GM19328 (cell line): Measurements from ENCODE around the gene DPP8.
"Not testable (repeated sequence)": the region's sequence is repeated elsewhere in the genome, so short reads cannot be mapped to it uniquely, and the experiment has no call there.

ENCODE experiments used
- ATAC-seq: cut with Tn5 transposase; IDR thresholded peaks from one replicate; pipeline ENCODE4 v1.9.1; 2021; ENCODE audit warnings: mild to moderate bottlenecking, moderate library complexity; ENCODE audit not compliant: unreplicated experiment

Gene DPP8

DNA sequence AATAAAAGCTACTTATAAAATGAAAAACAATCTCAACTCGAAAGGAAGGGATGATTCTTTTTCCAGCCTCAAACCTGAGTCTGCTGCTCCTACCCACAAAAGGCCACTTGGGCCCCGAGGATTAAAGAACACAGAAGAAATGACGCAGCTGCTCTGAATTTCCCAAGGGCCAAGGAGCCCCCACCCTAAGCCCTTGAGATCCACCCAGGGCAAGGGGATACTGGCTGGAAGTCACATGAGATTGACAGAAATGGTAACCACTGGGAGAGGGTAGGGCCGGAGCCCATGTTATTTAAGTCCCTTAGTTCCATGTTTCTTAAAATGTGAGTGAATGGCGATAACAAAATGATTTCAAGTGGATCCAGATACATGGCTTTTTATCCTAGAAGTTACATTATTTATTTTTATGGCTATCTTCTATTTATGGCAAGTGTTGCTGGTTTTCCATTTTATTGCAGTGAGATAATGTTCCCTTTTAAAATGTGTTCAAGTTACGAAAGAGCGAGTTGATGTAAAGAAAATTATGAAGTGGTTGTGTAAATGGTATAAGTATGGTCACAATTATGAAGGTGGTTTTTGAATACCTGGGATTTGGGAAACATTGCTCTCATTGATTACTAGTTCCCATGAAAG lies 111.6 kb downstream of the DPP8 start:
- no peak for ATAC-seq

DNA sequence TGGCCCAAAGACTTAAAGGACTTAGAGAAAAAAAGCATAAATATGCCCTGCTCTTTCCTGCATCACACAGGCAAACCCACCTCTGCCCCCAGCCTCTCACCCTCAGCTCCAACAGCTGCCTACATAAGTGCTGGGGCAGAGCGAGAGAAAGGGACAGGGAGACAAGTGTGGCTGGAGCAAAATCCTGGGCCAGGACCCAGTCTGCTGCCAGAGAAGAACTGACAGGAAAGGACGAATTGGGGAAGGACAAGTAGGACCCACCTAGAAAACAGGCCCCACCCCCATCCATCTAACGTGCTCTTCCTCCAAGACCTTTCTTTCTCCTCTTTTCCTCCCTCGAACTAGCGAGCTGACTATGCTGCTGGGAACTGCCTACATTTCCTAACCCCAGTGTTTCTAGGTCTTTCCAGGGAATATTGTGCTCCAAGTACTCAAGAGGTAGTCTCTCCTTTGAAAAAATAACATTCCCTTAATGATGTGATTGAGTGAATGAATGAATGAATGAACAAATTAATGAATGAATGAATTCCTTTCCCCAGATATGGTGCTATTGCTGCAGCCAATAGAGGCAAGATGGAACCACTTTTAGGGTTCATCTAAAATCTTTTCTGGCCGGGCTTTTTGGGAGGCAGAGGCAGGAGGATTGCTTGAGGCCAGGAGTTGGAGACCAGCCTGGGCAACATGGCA lies 113.2 kb downstream of the DPP8 start:
- no peak for ATAC-seq

DNA sequence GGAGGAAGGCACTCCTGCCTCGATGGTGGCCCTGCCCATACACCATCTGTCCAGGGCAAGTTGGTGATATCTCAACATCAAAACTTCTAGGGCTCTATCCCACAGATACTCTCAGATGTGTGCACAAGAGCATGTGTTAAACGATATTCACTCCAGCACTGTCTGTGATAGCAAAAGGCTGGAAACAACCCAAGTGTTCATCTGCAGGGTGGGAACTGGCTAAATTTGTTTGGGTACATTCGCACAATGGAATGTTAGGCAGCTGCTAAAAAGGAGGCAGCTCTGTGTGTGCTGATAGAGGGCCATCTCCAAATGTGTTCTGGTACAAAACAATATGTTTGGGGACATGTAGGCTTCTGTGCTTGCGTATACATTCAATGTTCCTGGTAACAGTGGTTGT lies 114.5 kb downstream of the DPP8 start:
- ATAC-seq, result no peak

DNA sequence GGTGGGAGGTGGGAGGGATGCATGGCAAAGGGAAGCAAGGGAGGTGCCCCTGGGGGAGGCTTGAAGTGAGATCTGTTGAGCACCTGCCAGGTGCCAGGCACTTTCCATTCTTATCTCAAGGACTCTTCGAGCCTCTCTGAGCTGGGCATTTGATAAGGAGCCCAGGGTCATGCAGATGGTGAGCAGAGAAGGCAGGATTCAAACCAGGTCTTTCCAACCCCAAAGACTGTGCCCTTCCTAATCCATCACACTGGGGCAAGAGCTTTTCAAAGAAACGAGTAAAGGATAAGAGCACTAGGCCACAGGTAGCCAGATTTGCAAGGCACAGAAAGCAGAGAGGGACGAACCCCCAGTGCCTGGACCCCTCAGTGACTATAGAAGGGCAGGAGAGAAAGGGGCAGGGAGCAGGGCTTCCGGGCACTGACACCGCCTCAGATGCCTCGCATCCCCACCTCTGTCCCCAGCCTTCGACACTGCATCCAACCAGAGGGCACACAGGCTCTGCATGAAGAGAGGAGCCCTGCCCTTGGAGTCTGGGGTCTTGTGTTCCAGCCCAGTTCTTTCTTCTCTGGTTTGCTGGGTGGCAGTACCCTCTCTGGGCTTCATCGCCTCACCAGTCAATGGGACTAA lies 115.8 kb downstream of the DPP8 start:
- no peak for ATAC-seq

DNA sequence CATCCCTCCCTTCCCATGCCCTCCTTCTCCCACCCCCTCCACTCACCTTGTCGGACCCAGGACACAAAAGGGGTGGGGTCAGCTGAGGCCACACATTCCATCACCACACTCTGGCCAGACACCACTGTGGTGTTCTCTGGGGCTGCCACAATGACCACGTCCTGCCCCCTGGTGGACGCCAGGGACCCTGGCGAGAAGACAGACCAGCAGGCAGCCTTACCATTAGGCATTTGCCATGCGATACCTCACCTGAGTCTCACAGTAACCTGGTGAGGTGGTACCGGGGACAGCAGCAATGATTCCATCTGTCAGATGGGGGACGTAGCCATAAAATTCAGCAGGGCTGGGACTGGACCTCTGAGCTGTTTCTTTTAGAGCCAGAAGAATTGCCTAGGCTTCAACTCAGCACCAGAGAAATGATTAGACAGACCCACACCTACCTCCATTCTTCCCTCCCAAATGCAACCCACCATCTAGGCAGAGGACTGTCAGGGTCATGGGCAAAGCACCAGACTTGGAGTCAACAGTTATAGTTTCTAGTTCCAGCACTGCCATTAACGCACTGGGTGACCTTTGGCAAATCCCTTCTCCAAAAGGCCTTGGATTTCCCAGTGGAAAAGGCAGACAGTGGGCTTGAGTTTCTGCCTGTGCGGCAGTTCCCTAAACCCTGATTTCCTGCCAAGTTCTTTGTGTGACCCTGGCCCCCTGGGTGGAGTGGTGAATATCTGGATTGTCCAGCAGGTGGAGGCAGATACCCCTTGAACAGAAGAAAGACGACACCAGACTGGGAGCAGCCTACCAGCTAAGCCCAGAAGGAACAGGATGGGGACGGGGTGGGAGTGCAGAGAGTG lies 116.5 kb downstream of the DPP8 start:
- no peak for ATAC-seq

DNA sequence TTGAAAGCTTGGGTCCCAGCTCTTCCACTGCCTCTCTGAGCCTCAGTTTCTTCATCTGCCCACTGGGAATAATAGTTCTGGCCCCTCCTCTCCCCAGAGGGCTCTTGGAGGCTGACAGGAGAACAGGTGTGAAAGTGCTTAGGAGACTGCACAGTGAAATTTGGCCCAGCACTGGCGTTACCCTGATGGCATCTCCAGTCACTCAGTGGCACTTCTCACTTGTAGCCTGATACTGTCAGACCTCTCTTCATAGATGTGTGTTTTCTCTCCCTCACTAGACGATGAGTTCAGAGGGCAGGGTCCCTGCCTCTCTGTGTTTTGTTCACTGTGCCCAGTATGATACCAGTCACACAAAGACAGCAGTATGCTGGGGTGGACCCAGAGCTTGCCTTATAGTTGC lies 117.5 kb downstream of the DPP8 start:
- ATAC-seq, result no peak

DNA sequence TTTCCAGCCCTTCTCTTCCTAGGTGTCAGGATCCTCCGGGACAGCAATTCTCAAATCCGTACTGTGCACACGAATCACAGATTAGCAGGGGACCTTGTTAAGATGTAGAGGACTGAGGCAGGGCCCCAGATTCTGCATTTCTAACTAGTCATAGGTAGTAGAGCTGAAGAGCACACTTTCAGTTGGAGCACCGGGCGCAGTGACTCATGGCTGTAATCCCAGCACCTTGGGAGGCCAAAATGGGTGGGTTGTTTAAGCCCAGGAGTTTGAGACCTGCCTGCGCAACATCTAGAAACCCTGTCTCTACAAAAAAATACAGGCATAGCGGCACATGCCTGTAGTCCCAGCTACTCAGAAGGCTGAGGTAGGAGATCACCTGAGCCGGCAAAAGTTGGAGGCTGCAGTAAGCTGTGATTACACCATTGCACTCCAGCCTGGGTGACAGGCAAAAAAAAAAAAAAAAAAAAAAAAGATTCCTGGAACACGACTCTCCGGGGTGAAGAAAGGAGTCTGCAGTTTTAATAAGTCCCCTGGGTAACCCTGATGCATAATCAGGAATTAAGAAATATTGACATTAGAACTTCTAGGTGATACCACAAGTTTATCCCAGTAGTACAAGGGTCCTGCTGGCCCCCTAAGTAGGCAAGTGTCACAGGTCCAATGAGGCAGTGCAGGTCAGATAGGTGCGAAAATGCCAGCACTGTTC lies 118.3 kb downstream of the DPP8 start:
- no peak for ATAC-seq

DNA sequence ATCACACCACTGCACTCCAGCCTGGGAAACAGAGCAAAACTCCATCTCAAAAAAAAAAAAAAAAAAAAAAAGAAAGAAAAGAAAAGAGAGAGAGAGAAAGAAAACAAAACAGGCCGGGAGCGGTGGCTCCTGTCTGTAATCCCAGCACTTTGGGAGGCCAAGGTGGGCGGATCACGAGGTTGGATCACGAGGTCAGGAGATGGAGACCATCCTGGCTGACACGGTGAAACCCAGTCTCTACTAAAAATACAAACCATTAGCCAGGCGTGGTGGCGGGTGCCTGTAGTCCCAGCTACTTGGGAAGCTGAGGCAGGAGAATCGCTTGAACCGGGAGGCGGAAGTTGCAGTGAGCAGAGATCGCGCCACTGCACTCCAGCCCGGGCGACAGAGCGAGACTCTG lies 119.0 kb downstream of the DPP8 start:
- not testable (repeated sequence) for ATAC-seq

DNA sequence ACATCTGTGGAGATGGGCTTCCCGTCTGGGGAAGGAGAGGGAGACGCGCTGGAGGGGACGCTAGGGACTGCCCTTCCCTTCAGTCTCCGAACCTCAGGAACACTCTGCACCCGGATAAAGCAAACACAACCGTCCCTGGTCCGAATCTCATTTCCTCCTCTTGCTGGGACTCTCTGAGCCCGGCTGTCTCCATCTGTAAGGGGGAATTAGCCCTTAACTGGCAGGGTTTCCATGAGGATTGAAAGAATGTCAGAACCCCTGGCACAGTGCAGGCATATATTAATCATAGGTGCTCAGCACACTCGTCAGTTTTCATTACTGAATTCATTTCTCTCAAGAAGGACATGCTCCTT lies 120.5 kb downstream of the DPP8 start:
- ATAC-seq, result no peak

DNA sequence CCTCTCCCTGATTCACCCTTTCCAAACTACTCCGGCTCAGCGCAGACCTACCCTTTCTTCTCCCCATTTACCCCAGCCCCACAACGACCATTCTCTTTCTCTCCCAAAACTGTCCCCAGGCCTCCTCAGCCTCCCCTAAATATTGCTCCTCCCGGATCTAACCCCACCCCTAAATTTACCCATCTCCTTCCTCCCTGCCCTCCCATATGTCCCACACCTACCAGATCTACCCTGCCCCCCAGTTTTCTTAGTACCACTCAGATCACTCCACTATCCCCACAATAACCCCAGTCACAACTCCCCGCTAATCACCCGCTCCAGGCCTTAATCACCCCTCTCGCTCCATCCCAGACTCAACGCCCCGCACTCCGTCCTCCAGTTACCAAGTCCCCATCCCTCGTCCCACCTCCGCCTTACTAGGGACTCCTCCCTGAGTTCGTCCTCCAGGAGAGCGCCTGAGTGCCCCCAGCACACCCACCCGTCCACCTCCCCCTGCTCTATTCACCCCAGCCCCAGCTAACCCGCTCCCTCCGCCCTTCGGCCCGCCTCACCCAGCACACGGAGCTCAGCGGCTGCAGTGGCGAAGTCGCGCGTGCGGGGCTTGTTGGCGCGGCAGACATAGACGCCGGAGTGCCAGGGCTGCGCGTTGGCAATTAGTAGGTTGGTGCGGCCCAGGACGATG lies 121.1 kb downstream of the DPP8 start:
- no peak for ATAC-seq

DNA sequence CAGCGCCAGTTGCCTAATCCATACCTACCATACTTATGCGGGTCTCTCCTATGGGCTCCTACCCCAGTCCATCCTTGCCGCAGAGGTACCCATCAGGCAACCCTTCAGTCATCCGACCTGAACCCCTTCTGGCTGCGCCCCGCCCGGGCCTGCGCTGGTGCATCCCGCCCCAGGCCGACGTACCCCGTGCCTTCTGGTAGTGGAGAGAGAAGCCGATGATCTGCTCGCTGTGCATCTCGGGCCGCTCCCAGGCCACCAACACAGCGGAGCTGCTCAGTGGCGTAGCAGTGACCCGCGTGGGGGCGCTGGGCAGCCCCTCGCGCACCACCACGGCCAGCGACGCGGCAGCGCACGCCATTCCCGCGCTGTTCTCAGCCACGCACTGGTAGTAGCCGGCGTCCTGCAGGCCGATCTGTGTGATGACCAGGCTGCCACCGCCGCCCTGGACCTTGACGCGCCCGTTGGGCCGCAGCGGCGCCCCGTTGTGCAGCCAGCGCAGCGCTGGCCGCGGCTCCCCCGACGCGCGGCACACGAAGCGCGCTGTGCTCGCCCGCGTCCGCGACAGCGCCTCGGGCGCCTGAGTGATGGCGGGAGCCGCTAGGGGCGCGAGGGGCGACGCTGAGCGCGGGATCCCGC lies 121.8 kb downstream of the DPP8 start:
- ATAC-seq, result no peak

DNA sequence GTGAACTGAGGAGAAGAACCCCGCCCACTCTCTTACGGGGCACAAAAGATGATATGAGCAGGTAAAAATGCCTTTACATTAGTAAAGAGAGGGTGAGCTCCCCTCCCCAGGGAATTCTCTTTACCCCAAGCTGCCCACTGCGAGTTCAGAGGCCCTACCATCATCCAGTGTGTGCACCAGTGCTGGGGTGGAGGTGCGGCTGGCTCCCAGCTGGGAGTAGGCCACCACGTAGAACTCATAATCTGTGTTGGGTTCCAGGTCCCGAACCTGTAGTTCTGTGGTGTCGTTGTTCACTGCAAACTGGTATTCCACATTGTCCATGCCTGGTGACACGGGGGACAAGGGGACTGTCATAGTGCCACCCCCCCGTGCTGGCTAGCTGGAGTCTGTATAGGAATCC lies 122.6 kb downstream of the DPP8 start:
- no peak for ATAC-seq

DNA sequence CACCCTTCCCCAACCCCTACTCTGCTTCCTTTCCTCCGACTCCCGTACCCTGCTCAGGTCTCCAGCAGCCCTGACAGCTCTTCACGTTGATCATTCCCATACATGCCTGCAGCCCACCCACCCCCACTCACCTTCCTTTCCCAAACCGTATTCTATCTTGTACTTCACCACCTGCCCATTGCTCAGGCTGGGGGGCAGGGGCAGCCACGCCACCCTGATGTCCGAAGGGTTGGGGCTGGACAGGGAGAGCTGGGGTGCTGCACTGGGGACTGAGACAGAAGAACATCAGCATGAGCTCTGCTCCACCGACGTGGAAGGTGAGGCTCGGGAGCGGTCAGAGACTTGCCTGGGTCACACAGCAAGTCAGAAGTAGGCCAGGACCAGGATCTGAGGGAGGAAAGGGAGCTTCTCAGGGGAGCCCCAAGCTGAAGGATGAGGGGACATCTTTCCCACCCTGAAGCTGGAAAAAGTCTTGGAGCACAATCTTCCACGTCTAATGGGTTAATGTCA lies 123.2 kb downstream of the DPP8 start:
- no peak for ATAC-seq

DNA sequence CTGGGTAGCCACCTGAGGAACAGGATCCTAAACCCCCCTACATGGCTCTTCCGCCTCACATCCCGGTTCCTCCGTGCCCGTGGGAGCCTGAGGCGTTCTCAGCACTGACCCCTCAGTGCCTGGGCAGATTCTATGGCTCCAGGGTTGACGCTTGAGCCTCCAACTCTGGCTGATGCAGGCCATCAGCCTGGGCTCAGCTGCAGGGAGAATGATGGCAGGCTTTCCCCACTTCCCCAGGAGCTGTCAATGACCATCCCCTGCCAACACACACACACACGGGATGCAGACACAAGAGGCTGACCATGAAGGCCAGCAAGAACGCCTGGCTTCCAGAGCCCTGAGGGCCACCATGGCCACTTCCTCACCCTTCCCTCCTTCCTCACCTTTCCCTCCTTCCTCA lies 123.9 kb downstream of the DPP8 start:
- ATAC-seq, result no peak

DNA sequence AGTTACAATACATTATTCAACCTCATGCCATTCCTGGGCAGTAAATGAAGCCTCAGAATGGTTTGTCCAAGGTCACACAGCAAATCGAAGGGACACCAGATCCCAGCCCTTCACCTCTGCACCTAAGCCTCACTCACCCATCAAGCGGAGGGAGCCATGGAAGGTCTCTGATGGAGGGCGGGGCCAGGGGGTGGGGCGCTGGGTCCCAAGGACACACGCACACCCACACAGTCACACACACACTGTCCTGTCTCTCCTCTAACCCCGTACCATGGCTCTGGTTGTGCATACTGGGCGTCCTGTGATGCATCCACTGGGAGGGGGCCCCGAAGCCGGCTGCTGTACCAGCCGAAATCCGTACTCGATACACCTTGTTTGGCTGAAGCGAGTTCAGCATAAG lies 124.4 kb downstream of the DPP8 start:
- ATAC-seq, result no peak
